GM23338 (cell line): ENCODE data around the gene CTNNA1. TPM values are rescaled to one million over a fixed set of nuclear protein-coding genes. Genes with fewer than 3 reads are reported as not detected.
A peak's percentile ranks its signal among the peaks of the same experiment; 100 is the strongest.

ENCODE experiments used
- ATAC-seq: fragments of 200-7000 bp; cut with Tn5 transposase; 3 replicates; pipeline ENCODE4 v1.9.1; 2020
- DNase-seq: peaks from one replicate; pipeline ENCODE4 v3.0.0-alpha.2; 2015; ENCODE audit warnings: low spot score
- H2AFZ ChIP-seq: fragments of 200-600 bp; sonication (generic); 2 replicates; pipeline ENCODE4 v1.8.0; 2016; ENCODE audit warnings: antibody characterized with exemption, mild to moderate bottlenecking, moderate library complexity
- H3F3A ChIP-seq: fragments of 200-600 bp; sonication (generic); replicated peaks from 2 replicates; pipeline ENCODE4 v1.8.0; 2017; ENCODE audit warnings: antibody characterized with exemption, mixed run types, low read depth
- H3K27ac ChIP-seq: fragments of 200-600 bp; sonication (generic); 2 replicates; pipeline ENCODE4 v1.6.1; 2016; ENCODE audit warnings: low read depth
- H3K27me3 ChIP-seq: fragments of 200-600 bp; sonication (generic); 2 replicates; pipeline ENCODE4 v1.8.0; 2016; ENCODE audit warnings: mild to moderate bottlenecking, mixed run types, moderate library complexity; ENCODE audit not compliant: insufficient read depth
- H3K36me3 ChIP-seq: fragments of 200-600 bp; sonication (generic); 2 replicates; pipeline ENCODE4 v1.8.0; 2016; ENCODE audit warnings: mild to moderate bottlenecking; ENCODE audit not compliant: insufficient read depth
- H3K4me1 ChIP-seq: fragments of 200-600 bp; sonication (generic); 2 replicates; pipeline ENCODE4 v1.8.0; 2016; ENCODE audit warnings: mild to moderate bottlenecking, moderate library complexity; ENCODE audit not compliant: insufficient read depth
- H3K4me2 ChIP-seq: fragments of 200-600 bp; sonication (generic); 2 replicates; pipeline ENCODE4 v1.7.1; 2017; ENCODE audit warnings: mixed run types
- H3K4me3 ChIP-seq: fragments of 200-600 bp; sonication (generic); 2 replicates; pipeline ENCODE4 v1.6.1; 2016; ENCODE audit warnings: mixed run types
- H3K79me2 ChIP-seq: fragments of 200-600 bp; sonication (generic); replicated peaks from 2 replicates; pipeline ENCODE4 v1.8.0; 2017; ENCODE audit warnings: mild to moderate bottlenecking; ENCODE audit not compliant: insufficient read depth
- H3K9me2 ChIP-seq: fragments of 200-600 bp; sonication (generic); 2 replicates; pipeline ENCODE4 v1.8.0; 2017; ENCODE audit not compliant: insufficient read depth
- H4K20me1 ChIP-seq: fragments of 200-600 bp; sonication (generic); replicated peaks from 2 replicates; pipeline ENCODE4 v1.8.0; 2017; ENCODE audit warnings: mild to moderate bottlenecking; ENCODE audit not compliant: insufficient read depth
- H3K27ac Mint-ChIP-seq: 2 replicates; pipeline ENCODE4 v1.8.0; 2020; ENCODE audit warnings: inconsistent platforms, mild to moderate bottlenecking, moderate library complexity, mixed read lengths
- H3K27me3 Mint-ChIP-seq: 3 replicates; pipeline ENCODE4 v1.8.0; 2022; ENCODE audit warnings: low read depth, mild to moderate bottlenecking, moderate library complexity, mixed read lengths, inconsistent platforms; ENCODE audit not compliant: insufficient read depth, poor library complexity
- H3K36me3 Mint-ChIP-seq: 3 replicates; pipeline ENCODE4 v1.8.0; 2021; ENCODE audit warnings: low read depth, mild to moderate bottlenecking, inconsistent platforms, moderate library complexity, mixed read lengths
- H3K4me1 Mint-ChIP-seq: 3 replicates; pipeline ENCODE4 v1.8.0; 2020; ENCODE audit warnings: mild to moderate bottlenecking, inconsistent platforms, mixed read lengths
- H3K4me3 Mint-ChIP-seq: 3 replicates; pipeline ENCODE4 v1.8.0; 2021; ENCODE audit warnings: moderate library complexity, mild to moderate bottlenecking, inconsistent platforms, mixed read lengths
- H3K9me3 Mint-ChIP-seq: 3 replicates; pipeline ENCODE4 v1.8.0; 2020; ENCODE audit warnings: moderate library complexity, mild to moderate bottlenecking, inconsistent platforms, mixed read lengths
- CREB1 ChIP-seq: fragments of 250-450 bp; sonication (Bioruptor Pico); IDR thresholded peaks from 2 replicates; pipeline ENCODE4 v1.5.0; 2020; ENCODE audit warnings: low read depth, mild to moderate bottlenecking, moderate library complexity
- EZH2phosphoT487 ChIP-seq: fragments of 200-600 bp; sonication (generic); IDR thresholded peaks from one replicate; pipeline ENCODE4 v1.8.1; 2018; ENCODE audit warnings: antibody characterized with exemption; ENCODE audit not compliant: unreplicated experiment
- NANOG ChIP-seq: IDR thresholded peaks from 2 replicates; pipeline ENCODE4 v1.6.1; 2016; ENCODE audit warnings: antibody characterized with exemption, borderline replicate concordance
- POLR2AphosphoS5 ChIP-seq: IDR thresholded peaks from 2 replicates; pipeline ENCODE4 v1.6.1; 2016; ENCODE audit warnings: antibody characterized with exemption, low read depth
- STAT1 ChIP-seq: IDR thresholded peaks from one replicate; pipeline ENCODE4 v1.6.1; 2016; ENCODE audit warnings: antibody characterized with exemption; ENCODE audit not compliant: unreplicated experiment
- ZNF114 ChIP-seq: fragments of 250-450 bp; sonication (Bioruptor Pico); IDR thresholded peaks from 2 replicates; pipeline ENCODE4 v1.5.0; 2020; ENCODE audit warnings: mild to moderate bottlenecking, moderate library complexity
- polyA plus RNA-seq: library from polyadenylated mRNA; unstranded; fragments of >200 nt; fragmentation: Nextera tagmentation; extraction: Ambion mirVana; gene quantifications from 2 replicates; pipeline ENCODE4 v1.2.1, GENCODE V29; 2016
- total RNA-seq: library from RNA; depleted of rRNA; stranded (reverse); fragments of >200 nt; shearing (Covaris generic); gene quantifications from 2 replicates; pipeline ENCODE4 v1.2.3, GENCODE V29; 2014
- TF ChIP-seq, protein P1 (sequence below), 2 experiments: fragments of 200-600 bp in 1 of 2; sonication (generic) in 1 of 2; conservative IDR thresholded peaks; 2 replicates each; pipeline versions ENCODE4 v1.5.1 to v1.6.1; 2016 to 2017; ENCODE audit warnings: antibody characterized with exemption in 2 of 2, low read depth in 2 of 2, mild to moderate bottlenecking in 2 of 2, moderate library complexity in 1 of 2
- TF ChIP-seq, protein P2 (sequence below): IDR thresholded peaks from 2 replicates; pipeline ENCODE4 v1.6.1; 2016; ENCODE audit warnings: antibody characterized with exemption

The CTNNA1 gene
- total and polyA plus RNA-seq, 2 experiments from 2014 or later, result 111 to 348 TPM

DNA sequence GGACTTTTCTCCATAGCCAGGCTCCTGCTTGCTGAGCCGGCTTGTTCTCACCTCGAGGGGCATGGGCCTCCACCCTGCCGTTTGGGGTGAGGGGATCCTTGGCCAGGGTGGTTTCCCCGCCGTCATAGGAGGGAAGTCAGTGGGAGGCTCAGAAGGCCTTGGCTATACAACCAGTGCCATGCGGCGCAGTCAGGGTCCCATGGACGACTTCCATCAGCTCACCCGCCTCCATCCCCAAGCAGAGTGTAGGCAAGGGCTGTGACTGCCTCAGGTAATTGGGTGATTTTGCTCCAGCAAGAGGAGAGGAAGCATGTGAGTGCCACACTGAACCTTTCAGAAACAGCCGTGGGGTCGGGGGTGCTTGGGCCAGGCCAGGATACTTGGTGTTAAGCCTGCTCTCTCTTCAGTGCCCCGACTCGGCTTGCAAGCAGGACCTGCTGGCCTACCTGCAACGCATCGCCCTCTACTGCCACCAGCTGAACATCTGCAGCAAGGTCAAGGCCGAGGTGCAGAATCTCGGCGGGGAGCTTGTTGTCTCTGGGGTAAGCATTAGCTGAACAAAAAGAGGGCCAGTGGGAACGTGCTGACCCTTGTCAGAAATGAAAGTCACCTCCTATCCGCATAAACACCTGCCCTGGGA lies 179.1 kb downstream of the CTNNA1 start:
- 0 out of 2 replicates have a peak overlapping the region, but pooled peaks have one; percentile 9 for H3K27ac ChIP-seq
- H3K27ac Mint-ChIP-seq, result no peak overlapping the region; the same call in 1 of the 2 replicates
- no peaks in the 10 kb centered on the region for H3K4me1 ChIP-seq
- no peaks in the 10 kb centered on the region for H3K27me3 ChIP-seq
- no peaks in the 10 kb centered on the region for H3K9me2 ChIP-seq
- peaks cover 27% of the 10 kb centered on the region for H3K4me1 Mint-ChIP-seq
- H3K36me3 ChIP-seq, result peaks cover 39% of the 10 kb centered on the region
- no peak overlapping the region for H3K4me3 ChIP-seq
- peak; percentile 78 for DNase-seq
- no peaks in the 10 kb centered on the region for H3K79me2 ChIP-seq
- peaks cover 76% of the 10 kb centered on the region for H3K36me3 Mint-ChIP-seq
- H3K27me3 Mint-ChIP-seq, result peaks cover 10% of the 10 kb centered on the region
- H4K20me1 ChIP-seq, result no peaks in the 10 kb centered on the region; the same call in 1 of the 2 replicates
- TF ChIP-seq, protein P1, sequence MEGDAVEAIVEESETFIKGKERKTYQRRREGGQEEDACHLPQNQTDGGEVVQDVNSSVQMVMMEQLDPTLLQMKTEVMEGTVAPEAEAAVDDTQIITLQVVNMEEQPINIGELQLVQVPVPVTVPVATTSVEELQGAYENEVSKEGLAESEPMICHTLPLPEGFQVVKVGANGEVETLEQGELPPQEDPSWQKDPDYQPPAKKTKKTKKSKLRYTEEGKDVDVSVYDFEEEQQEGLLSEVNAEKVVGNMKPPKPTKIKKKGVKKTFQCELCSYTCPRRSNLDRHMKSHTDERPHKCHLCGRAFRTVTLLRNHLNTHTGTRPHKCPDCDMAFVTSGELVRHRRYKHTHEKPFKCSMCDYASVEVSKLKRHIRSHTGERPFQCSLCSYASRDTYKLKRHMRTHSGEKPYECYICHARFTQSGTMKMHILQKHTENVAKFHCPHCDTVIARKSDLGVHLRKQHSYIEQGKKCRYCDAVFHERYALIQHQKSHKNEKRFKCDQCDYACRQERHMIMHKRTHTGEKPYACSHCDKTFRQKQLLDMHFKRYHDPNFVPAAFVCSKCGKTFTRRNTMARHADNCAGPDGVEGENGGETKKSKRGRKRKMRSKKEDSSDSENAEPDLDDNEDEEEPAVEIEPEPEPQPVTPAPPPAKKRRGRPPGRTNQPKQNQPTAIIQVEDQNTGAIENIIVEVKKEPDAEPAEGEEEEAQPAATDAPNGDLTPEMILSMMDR (conservative IDR thresholded peaks at IDR 0.05; ENCODE audit: low read depth in 2 of 2), result peak; percentile 54 to 88
- TF ChIP-seq POLR2AphosphoS5, result no peak
- no peak overlapping the region for H2AFZ ChIP-seq
- peak; percentile 80 for ATAC-seq
- H3F3A ChIP-seq, result 0 out of 2 replicates have a peak, but pooled peaks cover 4% of the 10 kb centered on the region
- H3K4me3 Mint-ChIP-seq, result no peak overlapping the region
- H3K4me2 ChIP-seq, result no peak overlapping the region
- H3K9me3 Mint-ChIP-seq, result no peaks in the 10 kb centered on the region

DNA sequence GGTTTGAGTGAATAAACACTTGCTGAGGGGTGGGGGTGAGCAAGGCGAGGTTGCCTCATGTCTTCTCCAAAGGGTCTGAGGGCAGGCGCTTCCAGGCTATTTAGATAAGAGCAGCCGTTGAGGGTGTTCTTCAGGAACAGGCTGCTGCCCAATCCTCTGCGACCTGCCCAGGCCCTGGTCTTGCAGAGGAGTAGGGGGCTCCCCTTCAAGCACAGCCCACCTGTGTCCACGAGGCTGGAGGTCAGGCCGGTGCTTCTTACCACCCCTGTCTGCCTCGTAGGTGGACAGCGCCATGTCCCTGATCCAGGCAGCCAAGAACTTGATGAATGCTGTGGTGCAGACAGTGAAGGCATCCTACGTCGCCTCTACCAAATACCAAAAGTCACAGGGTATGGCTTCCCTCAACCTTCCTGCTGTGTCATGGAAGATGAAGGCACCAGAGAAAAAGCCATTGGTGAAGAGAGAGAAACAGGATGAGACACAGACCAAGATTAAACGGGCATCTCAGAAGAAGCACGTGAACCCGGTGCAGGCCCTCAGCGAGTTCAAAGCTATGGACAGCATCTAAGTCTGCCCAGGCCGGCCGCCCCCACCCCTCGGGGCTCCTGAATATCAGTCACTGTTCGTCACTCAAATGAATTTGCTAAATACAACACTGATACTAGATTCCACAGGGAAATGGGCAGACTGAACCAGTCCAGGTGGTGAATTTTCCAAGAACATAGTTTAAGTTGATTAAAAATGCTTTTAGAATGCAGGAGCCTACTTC lies 180.5 kb downstream of the CTNNA1 start:
- Mint-ChIP-seq H3K27ac (no peak overlapping the region), H3K4me3 (no peak overlapping the region), H3K27me3 (peaks cover 21% of the 10 kb centered on the region)
- TF ChIP-seq NANOG, result no peak
- no peak for TF ChIP-seq STAT1
- TF ChIP-seq, protein P2, sequence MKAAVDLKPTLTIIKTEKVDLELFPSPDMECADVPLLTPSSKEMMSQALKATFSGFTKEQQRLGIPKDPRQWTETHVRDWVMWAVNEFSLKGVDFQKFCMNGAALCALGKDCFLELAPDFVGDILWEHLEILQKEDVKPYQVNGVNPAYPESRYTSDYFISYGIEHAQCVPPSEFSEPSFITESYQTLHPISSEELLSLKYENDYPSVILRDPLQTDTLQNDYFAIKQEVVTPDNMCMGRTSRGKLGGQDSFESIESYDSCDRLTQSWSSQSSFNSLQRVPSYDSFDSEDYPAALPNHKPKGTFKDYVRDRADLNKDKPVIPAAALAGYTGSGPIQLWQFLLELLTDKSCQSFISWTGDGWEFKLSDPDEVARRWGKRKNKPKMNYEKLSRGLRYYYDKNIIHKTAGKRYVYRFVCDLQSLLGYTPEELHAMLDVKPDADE, result no peak
- TF ChIP-seq ZNF114 (CRISPR knock-in tag), result no peak
- TF ChIP-seq POLR2AphosphoS5, result no peak
- TF ChIP-seq, protein P1 (conservative IDR thresholded peaks at IDR 0.05; ENCODE audit: low read depth in 2 of 2), result no peak
- TF ChIP-seq CREB1, result no peak
- TF ChIP-seq EZH2phosphoT487, result no peak

More for the DNA sequence above, 180.5 kb downstream of the CTNNA1 start:
- Mint-ChIP-seq H3K36me3 (peaks cover 69% of the 10 kb centered on the region), H3K4me1 (peaks cover 38% of the 10 kb centered on the region), H3K9me3 (no peaks in the 10 kb centered on the region)
- no peak overlapping the region for H3K4me3 ChIP-seq
- H3K27me3 ChIP-seq, result no peaks in the 10 kb centered on the region
- no peaks in the 10 kb centered on the region for H3K9me2 ChIP-seq
- H3K4me1 ChIP-seq, result peaks cover 4% of the 10 kb centered on the region
- no peak overlapping the region for H3K4me2 ChIP-seq
- no peaks in the 10 kb centered on the region; the same call in 1 of the 2 replicates for H4K20me1 ChIP-seq
- DNase-seq (no peak), ATAC-seq (no peak)
- no peak overlapping the region for H3K27ac ChIP-seq
- H3K79me2 ChIP-seq, result no peaks in the 10 kb centered on the region
- H3K36me3 ChIP-seq, result peaks cover 39% of the 10 kb centered on the region
- H2AFZ ChIP-seq, result no peak overlapping the region
- no peaks in the 10 kb centered on the region for H3F3A ChIP-seq
